Measurements from ENCODE around the gene IPO11.

Gene IPO11

DNA sequence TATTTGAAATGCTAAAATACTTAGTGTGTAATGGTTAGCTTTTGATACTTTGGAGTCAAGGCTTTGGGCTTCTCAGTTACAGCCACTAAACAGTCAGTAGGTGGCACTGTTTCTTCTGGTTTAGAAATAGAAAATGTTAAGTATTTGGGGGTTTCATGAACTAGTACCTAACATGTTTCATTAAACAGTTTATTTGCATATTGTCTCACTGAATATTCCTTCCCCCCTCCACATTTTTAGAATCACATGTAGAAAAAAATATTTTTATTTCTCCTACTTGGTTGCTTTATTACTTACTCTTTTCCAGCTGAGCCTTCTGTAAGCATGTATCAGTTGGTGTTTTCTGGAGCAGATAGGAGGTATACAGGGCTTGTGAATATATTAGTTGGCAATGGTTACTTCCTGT is 48.0 kb downstream of the IPO11 start (continued):
- TF ChIP-seq, protein P1, sequence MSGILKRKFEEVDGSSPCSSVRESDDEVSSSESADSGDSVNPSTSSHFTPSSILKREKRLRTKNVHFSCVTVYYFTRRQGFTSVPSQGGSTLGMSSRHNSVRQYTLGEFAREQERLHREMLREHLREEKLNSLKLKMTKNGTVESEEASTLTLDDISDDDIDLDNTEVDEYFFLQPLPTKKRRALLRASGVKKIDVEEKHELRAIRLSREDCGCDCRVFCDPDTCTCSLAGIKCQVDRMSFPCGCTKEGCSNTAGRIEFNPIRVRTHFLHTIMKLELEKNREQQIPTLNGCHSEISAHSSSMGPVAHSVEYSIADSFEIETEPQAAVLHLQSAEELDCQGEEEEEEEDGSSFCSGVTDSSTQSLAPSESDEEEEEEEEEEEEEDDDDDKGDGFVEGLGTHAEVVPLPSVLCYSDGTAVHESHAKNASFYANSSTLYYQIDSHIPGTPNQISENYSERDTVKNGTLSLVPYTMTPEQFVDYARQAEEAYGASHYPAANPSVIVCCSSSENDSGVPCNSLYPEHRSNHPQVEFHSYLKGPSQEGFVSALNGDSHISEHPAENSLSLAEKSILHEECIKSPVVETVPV (CRISPR knock-in tag; IDR thresholded peaks at IDR 0.05): no peak
- TF ChIP-seq SNAI2 (CRISPR knock-in tag; IDR thresholded peaks at IDR 0.05): no peak
- no peak for TF ChIP-seq ARNTL (CRISPR knock-in tag; IDR thresholded peaks at IDR 0.05; ENCODE audit: borderline replicate concordance, low read depth)
- no peak for TF ChIP-seq RARB (CRISPR knock-in tag; IDR thresholded peaks at IDR 0.05)

DNA sequence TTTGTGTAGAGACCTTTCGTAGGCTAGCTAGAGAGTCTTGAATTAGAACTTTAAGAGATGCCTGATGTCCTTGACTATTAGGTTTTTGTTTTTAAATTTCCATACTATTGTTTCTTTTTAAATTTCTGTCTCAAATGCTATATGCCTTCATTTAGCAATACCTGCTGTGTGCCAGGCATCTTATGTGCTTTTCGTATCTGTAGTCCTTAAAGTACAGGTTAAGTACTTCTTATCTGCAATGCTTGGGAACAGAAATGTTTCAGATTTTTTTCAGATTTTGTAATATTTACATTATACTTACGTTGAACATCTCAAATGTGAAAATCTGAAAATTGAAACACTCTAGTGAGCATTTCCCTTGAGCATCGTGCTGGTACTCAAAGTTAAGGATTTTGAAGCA is 49.0 kb downstream of the IPO11 start:
- no peak for ATAC-seq
- no peak for TF ChIP-seq ZNF70 (CRISPR knock-in tag; IDR thresholded peaks at IDR 0.05)
- TF ChIP-seq, protein P2, sequence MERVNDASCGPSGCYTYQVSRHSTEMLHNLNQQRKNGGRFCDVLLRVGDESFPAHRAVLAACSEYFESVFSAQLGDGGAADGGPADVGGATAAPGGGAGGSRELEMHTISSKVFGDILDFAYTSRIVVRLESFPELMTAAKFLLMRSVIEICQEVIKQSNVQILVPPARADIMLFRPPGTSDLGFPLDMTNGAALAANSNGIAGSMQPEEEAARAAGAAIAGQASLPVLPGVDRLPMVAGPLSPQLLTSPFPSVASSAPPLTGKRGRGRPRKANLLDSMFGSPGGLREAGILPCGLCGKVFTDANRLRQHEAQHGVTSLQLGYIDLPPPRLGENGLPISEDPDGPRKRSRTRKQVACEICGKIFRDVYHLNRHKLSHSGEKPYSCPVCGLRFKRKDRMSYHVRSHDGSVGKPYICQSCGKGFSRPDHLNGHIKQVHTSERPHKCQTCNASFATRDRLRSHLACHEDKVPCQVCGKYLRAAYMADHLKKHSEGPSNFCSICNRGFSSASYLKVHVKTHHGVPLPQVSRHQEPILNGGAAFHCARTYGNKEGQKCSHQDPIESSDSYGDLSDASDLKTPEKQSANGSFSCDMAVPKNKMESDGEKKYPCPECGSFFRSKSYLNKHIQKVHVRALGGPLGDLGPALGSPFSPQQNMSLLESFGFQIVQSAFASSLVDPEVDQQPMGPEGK (CRISPR knock-in tag; IDR thresholded peaks at IDR 0.05; ENCODE audit: borderline replicate concordance): no peak
- no peak for TF ChIP-seq BACH2 (CRISPR knock-in tag; IDR thresholded peaks at IDR 0.05; ENCODE audit: borderline replicate concordance)
- no peak for TF ChIP-seq ZNF565 (CRISPR knock-in tag; conservative IDR thresholded peaks at IDR 0.05; ENCODE audit: low read depth)
- TF ChIP-seq, protein P3, sequence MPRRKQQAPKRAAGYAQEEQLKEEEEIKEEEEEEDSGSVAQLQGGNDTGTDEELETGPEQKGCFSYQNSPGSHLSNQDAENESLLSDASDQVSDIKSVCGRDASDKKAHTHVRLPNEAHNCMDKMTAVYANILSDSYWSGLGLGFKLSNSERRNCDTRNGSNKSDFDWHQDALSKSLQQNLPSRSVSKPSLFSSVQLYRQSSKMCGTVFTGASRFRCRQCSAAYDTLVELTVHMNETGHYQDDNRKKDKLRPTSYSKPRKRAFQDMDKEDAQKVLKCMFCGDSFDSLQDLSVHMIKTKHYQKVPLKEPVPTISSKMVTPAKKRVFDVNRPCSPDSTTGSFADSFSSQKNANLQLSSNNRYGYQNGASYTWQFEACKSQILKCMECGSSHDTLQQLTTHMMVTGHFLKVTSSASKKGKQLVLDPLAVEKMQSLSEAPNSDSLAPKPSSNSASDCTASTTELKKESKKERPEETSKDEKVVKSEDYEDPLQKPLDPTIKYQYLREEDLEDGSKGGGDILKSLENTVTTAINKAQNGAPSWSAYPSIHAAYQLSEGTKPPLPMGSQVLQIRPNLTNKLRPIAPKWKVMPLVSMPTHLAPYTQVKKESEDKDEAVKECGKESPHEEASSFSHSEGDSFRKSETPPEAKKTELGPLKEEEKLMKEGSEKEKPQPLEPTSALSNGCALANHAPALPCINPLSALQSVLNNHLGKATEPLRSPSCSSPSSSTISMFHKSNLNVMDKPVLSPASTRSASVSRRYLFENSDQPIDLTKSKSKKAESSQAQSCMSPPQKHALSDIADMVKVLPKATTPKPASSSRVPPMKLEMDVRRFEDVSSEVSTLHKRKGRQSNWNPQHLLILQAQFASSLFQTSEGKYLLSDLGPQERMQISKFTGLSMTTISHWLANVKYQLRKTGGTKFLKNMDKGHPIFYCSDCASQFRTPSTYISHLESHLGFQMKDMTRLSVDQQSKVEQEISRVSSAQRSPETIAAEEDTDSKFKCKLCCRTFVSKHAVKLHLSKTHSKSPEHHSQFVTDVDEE (CRISPR knock-in tag; IDR thresholded peaks at IDR 0.05): no peak
- no peak for TF ChIP-seq RARB (CRISPR knock-in tag; IDR thresholded peaks at IDR 0.05)
- no peak for TF ChIP-seq TCF4 (CRISPR knock-in tag; IDR thresholded peaks at IDR 0.05; ENCODE audit: borderline replicate concordance)
- TF ChIP-seq TOX (CRISPR knock-in tag; IDR thresholded peaks at IDR 0.05; ENCODE audit: borderline replicate concordance): no peak
- TF ChIP-seq, protein P1 (CRISPR knock-in tag; IDR thresholded peaks at IDR 0.05): no peak
- TF ChIP-seq OSR1 (CRISPR knock-in tag; IDR thresholded peaks at IDR 0.05): no peak
- TF ChIP-seq, protein P4, sequence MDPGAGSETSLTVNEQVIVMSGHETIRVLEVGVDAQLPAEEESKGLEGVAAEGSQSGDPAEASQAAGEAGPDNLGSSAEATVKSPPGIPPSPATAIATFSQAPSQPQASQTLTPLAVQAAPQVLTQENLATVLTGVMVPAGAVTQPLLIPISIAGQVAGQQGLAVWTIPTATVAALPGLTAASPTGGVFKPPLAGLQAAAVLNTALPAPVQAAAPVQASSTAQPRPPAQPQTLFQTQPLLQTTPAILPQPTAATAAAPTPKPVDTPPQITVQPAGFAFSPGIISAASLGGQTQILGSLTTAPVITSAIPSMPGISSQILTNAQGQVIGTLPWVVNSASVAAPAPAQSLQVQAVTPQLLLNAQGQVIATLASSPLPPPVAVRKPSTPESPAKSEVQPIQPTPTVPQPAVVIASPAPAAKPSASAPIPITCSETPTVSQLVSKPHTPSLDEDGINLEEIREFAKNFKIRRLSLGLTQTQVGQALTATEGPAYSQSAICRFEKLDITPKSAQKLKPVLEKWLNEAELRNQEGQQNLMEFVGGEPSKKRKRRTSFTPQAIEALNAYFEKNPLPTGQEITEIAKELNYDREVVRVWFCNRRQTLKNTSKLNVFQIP (CRISPR knock-in tag; IDR thresholded peaks at IDR 0.05; ENCODE audit: borderline replicate concordance, low read depth): no peak
- TF ChIP-seq, protein P5, sequence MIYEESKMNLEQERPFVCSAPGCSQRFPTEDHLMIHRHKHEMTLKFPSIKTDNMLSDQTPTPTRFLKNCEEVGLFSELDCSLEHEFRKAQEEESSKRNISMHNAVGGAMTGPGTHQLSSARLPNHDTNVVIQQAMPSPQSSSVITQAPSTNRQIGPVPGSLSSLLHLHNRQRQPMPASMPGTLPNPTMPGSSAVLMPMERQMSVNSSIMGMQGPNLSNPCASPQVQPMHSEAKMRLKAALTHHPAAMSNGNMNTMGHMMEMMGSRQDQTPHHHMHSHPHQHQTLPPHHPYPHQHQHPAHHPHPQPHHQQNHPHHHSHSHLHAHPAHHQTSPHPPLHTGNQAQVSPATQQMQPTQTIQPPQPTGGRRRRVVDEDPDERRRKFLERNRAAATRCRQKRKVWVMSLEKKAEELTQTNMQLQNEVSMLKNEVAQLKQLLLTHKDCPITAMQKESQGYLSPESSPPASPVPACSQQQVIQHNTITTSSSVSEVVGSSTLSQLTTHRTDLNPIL (CRISPR knock-in tag; IDR thresholded peaks at IDR 0.05; ENCODE audit: low read depth): no peak
- TF ChIP-seq CSDC2 (CRISPR knock-in tag; IDR thresholded peaks at IDR 0.05): no peak
- no peak for TF ChIP-seq ZFP3 (CRISPR knock-in tag; IDR thresholded peaks at IDR 0.05)

DNA sequence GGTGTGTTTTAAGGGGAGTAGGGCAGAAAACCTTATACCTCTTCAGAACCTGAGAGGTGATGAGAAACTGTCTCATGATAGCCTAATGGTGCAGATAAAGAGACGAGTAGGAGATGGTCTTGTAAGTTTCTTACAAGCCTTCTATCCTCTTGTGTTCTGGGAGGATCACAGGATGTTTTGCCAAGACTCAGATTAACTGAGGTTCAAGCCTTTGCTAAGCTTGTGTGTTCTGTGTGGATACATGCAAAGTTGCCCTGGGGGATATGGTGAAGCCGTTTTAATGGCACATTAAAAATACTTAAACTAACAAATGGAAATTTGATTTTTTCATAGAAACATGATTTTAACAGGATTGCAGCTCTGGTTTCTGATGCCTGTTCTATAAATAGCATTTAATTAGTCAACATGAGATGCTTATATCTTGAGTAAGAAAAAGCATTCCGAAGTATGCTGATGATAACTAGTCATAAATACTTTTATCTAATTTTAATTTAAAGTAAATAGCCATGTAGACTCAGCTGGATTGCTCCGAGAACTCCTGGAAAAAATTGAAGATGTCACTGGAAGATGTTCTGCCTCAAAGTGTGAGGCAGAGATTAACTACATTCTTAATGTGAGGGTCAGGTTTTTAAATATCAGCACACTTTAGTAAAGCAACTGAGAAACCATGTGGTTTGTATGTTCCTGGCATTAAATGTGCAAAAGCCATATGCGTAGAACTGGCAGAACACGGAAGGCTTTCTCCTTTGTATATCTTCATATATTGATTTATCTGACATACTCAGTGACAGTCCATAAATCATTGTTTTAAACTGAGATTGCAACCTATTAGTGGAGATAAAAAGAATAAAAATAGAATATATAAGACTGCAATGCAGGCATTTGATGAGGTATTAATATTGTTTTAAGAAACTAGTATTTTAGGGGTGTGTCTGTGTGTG is 53.7 kb downstream of the IPO11 start:
- peak; percentile 48; the same call in 2 of the 3 replicates for ATAC-seq
- no peak for TF ChIP-seq SNAI2 (CRISPR knock-in tag; IDR thresholded peaks at IDR 0.05)
- no peak for TF ChIP-seq CSDC2 (CRISPR knock-in tag; IDR thresholded peaks at IDR 0.05)
- TF ChIP-seq RARB (CRISPR knock-in tag; IDR thresholded peaks at IDR 0.05): no peak
- no peak for TF ChIP-seq ISL1 (CRISPR knock-in tag; IDR thresholded peaks at IDR 0.05)
- TF ChIP-seq, protein P1 (CRISPR knock-in tag; IDR thresholded peaks at IDR 0.05): no peak
- no peak for TF ChIP-seq TOX (CRISPR knock-in tag; IDR thresholded peaks at IDR 0.05; ENCODE audit: borderline replicate concordance)
- TF ChIP-seq ZNF8 (CRISPR knock-in tag; IDR thresholded peaks at IDR 0.05): no peak
